ENCODE measurements around the gene OXA1L.
A peak's percentile ranks its signal among the peaks of the same experiment; 100 is the strongest.
"Not testable (repeated sequence)": the region's sequence is repeated elsewhere in the genome, so short reads cannot be mapped to it uniquely, and the experiment has no call there.

Gene OXA1L

DNA sequence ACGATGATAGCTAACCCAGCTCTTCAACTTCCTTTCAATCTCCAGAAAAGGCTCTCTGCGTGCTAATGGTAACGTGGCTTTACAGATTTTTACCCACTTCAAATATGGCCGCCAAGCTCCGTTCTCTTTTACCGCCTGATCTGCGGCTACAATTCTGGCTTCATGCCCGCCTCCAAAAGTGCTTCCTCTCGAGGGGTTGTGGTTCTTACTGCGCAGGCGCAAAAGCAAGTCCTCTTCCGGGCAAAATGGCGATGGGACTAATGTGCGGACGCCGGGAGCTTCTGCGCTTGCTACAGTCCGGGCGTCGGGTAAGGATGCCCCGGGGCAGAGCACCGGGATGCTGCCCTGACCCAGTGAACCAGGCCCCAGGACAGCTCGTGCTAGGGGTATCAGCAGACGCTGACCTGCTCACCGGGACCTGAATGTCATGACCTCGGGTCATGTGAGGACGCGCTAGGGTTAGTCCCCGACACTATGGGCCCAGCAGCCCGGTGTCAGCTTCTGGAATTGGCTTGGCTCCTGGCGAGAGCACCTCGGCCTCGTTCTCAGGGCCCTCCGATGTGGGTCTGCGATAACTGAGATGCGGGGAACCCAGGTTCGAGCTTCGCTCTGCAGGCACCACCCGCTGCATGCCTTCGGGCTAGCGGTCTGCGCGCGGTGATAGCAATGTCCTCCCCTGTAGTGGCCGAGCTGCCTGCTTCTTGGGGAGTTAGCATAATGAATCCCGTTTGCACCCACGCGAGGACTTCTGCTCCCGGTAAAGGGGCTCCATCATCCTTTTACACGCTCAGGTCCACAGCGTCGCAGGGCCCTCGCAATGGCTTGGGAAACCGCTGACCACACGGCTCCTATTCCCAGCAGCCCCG is at the start of gene OXA1L:
TSS of gene OXA1L (plus strand) at position 232 of the 866 bp plus-strand sequence. CDS start at position 246, 14 bp downstream.
- DNase-seq (ENCODE audit: low read depth, low spot score), result peak; percentile 85
- H3K9ac ChIP-seq (ENCODE audit: insufficient read length, low read depth), result peak within 1 kb of the TSS; percentile 97
- TF ChIP-seq YY1 (IDR thresholded peaks at IDR 0.05; ENCODE audit: insufficient read depth, insufficient read length) (peak; percentile 90), ZNF274 (IDR thresholded peaks at IDR 0.05; ENCODE audit: low read depth, low read length) (no peak)
- peak within 1 kb of the TSS; percentile 97 for H3K4me3 ChIP-seq (ENCODE audit: insufficient read length, low read depth)
- H3K4me1 ChIP-seq (ENCODE audit: insufficient read depth, insufficient read length), result no peaks in the 10 kb centered on the region
- H3K9me3 ChIP-seq (ENCODE audit: insufficient read depth, low read length), result peaks cover 5% of the 10 kb centered on the region; the same call in 1 of the 2 replicates
- no peaks in the 10 kb centered on the region for H3K27me3 ChIP-seq (ENCODE audit: insufficient read depth, insufficient read length)
- peaks cover 44% of the 10 kb centered on the region for H3K36me3 ChIP-seq (ENCODE audit: insufficient read depth, insufficient read length, low read length)

DNA sequence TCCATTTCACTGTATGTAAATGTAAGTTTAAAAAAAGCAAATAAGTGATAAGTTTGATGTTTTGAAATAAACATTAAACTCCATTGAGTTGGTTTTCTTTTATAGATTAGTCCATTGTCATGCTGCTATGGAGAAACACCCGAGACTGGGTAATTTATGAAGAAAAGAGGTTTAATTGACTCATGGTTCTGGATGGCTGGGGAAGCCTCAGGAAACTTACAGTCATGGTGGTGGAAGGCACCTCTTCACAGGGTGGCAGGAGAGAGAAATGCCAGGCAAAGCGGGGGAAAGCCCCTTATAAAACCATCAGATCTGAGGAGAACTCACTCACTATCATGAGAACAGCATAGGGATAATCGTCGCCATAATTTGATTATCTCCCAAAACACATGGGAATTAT is 48.4 kb upstream of the OXA1L start:
- Histone ChIP-seq H3K36me3 (ENCODE audit: insufficient read depth, insufficient read length, low read length) (no peaks in the 10 kb centered on the region), H3K4me1 (ENCODE audit: insufficient read depth, insufficient read length) (no peaks in the 10 kb centered on the region), H3K9ac (ENCODE audit: insufficient read length, low read depth) (no peak overlapping the region), H3K4me3 (ENCODE audit: insufficient read length, low read depth) (no peak overlapping the region), H3K27me3 (ENCODE audit: insufficient read depth, insufficient read length) (no peaks in the 10 kb centered on the region), H3K9me3 (ENCODE audit: insufficient read depth, low read length) (no peaks in the 10 kb centered on the region)
- TF ChIP-seq ZNF274 (IDR thresholded peaks at IDR 0.05; ENCODE audit: low read depth, low read length) (no peak), SUZ12 (IDR thresholded peaks at IDR 0.05; ENCODE audit: extremely low read depth, insufficient read depth, insufficient read length) (no peak), YY1 (IDR thresholded peaks at IDR 0.05; ENCODE audit: insufficient read depth, insufficient read length) (no peak)
- no peak for DNase-seq (ENCODE audit: low read depth, low spot score)

DNA sequence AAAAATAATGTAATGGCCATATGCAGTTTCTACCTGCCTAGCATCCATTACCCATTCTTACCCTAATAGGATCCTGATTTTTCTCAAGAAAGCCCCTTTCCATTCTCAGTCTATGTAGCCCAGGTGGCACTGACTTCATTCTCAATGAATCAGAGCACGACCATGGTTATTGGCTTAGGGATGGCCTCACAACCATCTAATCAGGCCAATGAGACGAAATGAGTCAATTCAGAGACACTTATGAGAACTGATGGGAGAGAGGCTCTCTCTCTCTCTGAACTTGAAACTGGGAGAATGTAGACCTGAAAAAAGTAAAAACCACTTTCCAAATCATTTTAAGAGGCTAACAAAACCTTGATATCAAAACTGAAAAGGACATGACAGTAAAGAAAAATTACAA is 45.3 kb upstream of the OXA1L start:
- TF ChIP-seq ZNF274 (IDR thresholded peaks at IDR 0.05; ENCODE audit: low read depth, low read length), result no peak
- no peak for TF ChIP-seq YY1 (IDR thresholded peaks at IDR 0.05; ENCODE audit: insufficient read depth, insufficient read length)
- TF ChIP-seq SUZ12 (IDR thresholded peaks at IDR 0.05; ENCODE audit: extremely low read depth, insufficient read depth, insufficient read length), result no peak
- Histone ChIP-seq H3K9ac (ENCODE audit: insufficient read length, low read depth) (no peak overlapping the region), H3K4me3 (ENCODE audit: insufficient read length, low read depth) (no peak overlapping the region), H3K4me1 (ENCODE audit: insufficient read depth, insufficient read length) (peaks cover 4% of the 10 kb centered on the region), H3K36me3 (ENCODE audit: insufficient read depth, insufficient read length, low read length) (no peaks in the 10 kb centered on the region), H3K9me3 (ENCODE audit: insufficient read depth, low read length) (no peaks in the 10 kb centered on the region), H3K27me3 (ENCODE audit: insufficient read depth, insufficient read length) (no peaks in the 10 kb centered on the region)
- DNase-seq (ENCODE audit: low read depth, low spot score), result no peak

DNA sequence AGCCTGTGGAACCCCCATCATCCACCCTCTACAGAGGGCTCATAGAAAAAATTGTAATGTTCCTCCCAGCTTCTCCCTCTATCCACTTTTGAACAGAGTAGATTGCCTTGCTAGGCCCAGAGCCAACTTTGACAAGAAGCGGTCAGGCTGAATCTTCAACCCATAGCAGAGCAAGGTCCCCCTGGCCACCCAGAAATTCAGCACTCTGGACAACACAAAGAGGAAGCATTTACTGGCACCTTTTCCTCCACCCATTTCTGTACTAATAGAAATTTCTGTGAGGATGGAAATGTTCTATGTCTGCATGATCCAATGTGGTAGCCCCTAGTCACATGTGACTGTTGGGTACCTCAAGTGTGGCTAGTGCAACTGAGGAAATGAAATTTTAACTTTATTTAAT is 42.7 kb upstream of the OXA1L start:
- no peak overlapping the region for H3K4me3 ChIP-seq (ENCODE audit: insufficient read length, low read depth)
- H3K9me3 ChIP-seq (ENCODE audit: insufficient read depth, low read length), result no peaks in the 10 kb centered on the region
- H3K36me3 ChIP-seq (ENCODE audit: insufficient read depth, insufficient read length, low read length), result no peaks in the 10 kb centered on the region
- no peak for TF ChIP-seq ZNF274 (IDR thresholded peaks at IDR 0.05; ENCODE audit: low read depth, low read length)
- no peak for TF ChIP-seq SUZ12 (IDR thresholded peaks at IDR 0.05; ENCODE audit: extremely low read depth, insufficient read depth, insufficient read length)
- TF ChIP-seq YY1 (IDR thresholded peaks at IDR 0.05; ENCODE audit: insufficient read depth, insufficient read length), result no peak
- peaks cover 4% of the 10 kb centered on the region for H3K4me1 ChIP-seq (ENCODE audit: insufficient read depth, insufficient read length)
- no peaks in the 10 kb centered on the region for H3K27me3 ChIP-seq (ENCODE audit: insufficient read depth, insufficient read length)
- DNase-seq (ENCODE audit: low read depth, low spot score), result no peak
- no peak overlapping the region for H3K9ac ChIP-seq (ENCODE audit: insufficient read length, low read depth)

DNA sequence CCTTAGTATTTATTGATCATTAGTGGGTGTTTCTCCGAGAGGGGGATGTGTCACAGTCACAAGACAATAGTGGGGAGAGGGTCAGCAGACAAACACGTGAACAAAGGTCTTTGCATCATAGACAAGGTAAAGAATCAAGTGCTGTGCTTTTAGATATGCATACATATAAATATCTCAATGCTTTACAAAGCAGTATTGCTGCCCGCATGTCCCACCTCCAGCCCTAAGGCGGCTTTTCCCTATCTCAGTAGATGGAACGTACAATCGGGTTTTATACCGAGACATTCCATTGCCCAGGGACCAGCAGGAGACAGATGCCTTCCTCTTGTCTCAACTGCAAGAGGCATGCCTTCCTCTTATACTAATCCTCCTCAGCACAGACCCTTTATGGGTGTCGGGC is 41.6 kb upstream of the OXA1L start:
- H3K27me3 ChIP-seq (ENCODE audit: insufficient read depth, insufficient read length); H3K36me3 ChIP-seq (ENCODE audit: insufficient read depth, insufficient read length, low read length); H3K9ac ChIP-seq (ENCODE audit: insufficient read length, low read depth); H3K4me1 ChIP-seq (ENCODE audit: insufficient read depth, insufficient read length); H3K4me3 ChIP-seq (ENCODE audit: insufficient read length, low read depth); H3K9me3 ChIP-seq (ENCODE audit: insufficient read depth, low read length); DNase-seq (ENCODE audit: low read depth, low spot score): not testable (repeated sequence)

DNA sequence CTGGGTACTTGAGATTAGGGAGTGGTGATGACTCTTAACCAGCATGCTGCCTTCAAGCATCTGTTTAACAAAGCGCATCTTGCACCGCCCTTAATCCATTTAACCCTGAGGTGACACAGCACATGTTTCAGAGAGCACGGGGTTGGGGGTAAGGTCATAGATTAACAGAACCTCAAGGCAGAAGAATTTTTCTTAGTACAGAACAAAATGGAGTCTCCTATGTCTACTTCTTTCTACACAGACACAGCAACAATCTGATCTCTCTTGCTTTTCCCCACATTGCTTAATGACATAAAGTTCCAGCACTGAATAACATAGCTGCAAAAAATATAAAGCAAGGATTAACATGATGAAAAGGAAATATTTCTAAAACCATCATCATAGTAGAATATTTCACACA is 41.1 kb upstream of the OXA1L start:
- not testable (repeated sequence) for H3K9ac ChIP-seq (ENCODE audit: insufficient read length, low read depth); DNase-seq (ENCODE audit: low read depth, low spot score); H3K36me3 ChIP-seq (ENCODE audit: insufficient read depth, insufficient read length, low read length); H3K9me3 ChIP-seq (ENCODE audit: insufficient read depth, low read length); H3K27me3 ChIP-seq (ENCODE audit: insufficient read depth, insufficient read length); H3K4me1 ChIP-seq (ENCODE audit: insufficient read depth, insufficient read length); H3K4me3 ChIP-seq (ENCODE audit: insufficient read length, low read depth)

DNA sequence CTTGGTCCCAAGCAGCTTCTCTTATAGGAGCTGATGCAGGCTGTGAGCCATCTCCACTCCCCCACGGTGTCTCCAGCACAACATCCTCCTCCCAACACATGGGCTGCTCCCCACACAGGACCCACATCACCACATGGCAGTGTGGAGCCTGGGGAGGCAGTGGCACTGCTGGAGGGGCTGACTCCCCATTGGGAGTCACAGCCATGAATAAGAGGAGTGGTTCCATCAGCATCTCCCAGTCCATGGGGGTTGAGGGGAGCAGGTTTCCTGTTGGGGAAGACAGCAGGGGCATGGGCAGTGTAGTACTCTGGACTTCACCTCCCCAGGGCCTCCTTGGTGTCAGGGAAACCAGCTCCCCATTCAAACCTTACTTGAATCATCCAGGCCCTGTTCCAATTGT is 40.5 kb upstream of the OXA1L start:
- Histone ChIP-seq H3K9ac (ENCODE audit: insufficient read length, low read depth) (no peak overlapping the region), H3K9me3 (ENCODE audit: insufficient read depth, low read length) (no peaks in the 10 kb centered on the region), H3K4me1 (ENCODE audit: insufficient read depth, insufficient read length) (peaks cover 4% of the 10 kb centered on the region), H3K36me3 (ENCODE audit: insufficient read depth, insufficient read length, low read length) (no peaks in the 10 kb centered on the region), H3K4me3 (ENCODE audit: insufficient read length, low read depth) (no peak overlapping the region), H3K27me3 (ENCODE audit: insufficient read depth, insufficient read length) (no peaks in the 10 kb centered on the region)
- no peak for TF ChIP-seq YY1 (IDR thresholded peaks at IDR 0.05; ENCODE audit: insufficient read depth, insufficient read length)
- TF ChIP-seq ZNF274 (IDR thresholded peaks at IDR 0.05; ENCODE audit: low read depth, low read length), result no peak
- TF ChIP-seq SUZ12 (IDR thresholded peaks at IDR 0.05; ENCODE audit: extremely low read depth, insufficient read depth, insufficient read length), result no peak
- no peak for DNase-seq (ENCODE audit: low read depth, low spot score)

DNA sequence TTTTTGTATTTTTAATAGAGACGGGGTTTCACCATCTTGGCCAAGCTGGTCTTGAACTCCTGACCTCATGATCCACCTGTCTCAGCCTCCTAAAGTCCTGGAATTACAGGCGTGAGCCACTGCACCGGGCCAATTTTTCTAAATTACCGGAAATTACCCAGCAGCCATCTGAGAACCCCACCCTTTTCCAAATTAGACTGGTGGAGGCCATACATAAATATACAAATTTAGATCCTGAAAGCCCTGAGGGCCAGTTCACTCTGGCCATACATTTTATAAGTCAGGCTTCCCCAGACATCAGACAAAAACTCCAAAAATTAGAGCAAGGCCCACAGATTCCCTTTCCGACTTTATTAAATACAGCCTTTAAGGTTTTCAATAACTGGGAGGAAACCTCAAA is 34.4 kb upstream of the OXA1L start:
- H3K4me3 ChIP-seq (ENCODE audit: insufficient read length, low read depth); H3K27me3 ChIP-seq (ENCODE audit: insufficient read depth, insufficient read length); H3K36me3 ChIP-seq (ENCODE audit: insufficient read depth, insufficient read length, low read length); H3K4me1 ChIP-seq (ENCODE audit: insufficient read depth, insufficient read length); DNase-seq (ENCODE audit: low read depth, low spot score); H3K9ac ChIP-seq (ENCODE audit: insufficient read length, low read depth); H3K9me3 ChIP-seq (ENCODE audit: insufficient read depth, low read length): not testable (repeated sequence)
